HG03520 (cell line): Measurements from ENCODE around the gene PAFAH1B1.
"Not testable (repeated sequence)": the region's sequence is repeated elsewhere in the genome, so short reads cannot be mapped to it uniquely, and the experiment has no call there.

Source experiments
- ATAC-seq: cut with Tn5 transposase; IDR thresholded peaks from one replicate; pipeline ENCODE4 v1.9.1; 2021; ENCODE audit warnings: mild to moderate bottlenecking, moderate library complexity; ENCODE audit not compliant: unreplicated experiment

Gene PAFAH1B1

DNA sequence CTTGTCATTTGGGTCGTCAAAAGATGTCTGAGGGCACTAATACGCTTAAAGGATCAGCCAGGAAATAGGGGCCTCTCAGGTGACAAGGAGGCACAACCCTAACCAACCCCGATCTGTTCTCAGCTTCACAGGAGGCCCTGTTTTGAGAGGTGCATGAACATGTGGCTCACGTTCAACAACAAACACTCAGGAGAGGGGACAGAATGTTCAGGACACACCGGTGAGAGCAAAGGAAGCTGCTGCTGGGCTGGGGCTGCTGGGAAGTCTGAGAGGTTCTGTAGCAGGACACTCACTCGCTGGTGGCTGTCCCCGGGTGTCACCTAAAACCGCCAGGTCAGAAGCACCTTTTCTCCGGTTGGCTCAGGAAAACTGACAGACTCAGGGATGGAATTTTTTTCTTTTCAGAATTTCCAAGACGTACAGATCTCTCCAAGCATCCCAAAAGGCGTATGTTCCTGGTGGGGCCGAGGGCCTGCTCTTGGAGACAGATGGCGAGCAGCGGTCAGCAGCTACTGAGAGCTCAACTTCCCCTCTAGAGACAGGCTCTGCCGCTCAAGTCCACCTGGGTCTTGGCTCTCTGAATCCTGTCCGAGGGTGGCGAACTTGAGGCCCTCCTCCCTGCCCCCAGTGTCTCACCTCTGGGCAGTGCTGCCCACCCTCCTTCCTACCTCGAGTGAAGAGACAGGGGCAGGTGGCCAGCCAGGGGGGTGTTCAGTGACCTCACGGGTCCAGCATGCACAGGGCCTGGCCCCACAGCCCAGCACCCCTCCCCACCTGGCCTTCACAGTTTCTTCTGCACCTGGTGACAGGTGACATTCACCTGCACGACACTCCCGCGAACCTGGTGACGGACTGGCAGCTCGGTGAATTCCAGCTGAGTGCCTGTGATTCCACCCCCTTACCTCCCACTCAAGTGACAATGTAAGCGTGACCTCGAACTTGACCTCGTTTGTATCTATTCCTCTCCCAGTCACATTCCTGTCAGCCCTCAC, 95.2 kb downstream of the PAFAH1B1 start:
- no peak for ATAC-seq

DNA sequence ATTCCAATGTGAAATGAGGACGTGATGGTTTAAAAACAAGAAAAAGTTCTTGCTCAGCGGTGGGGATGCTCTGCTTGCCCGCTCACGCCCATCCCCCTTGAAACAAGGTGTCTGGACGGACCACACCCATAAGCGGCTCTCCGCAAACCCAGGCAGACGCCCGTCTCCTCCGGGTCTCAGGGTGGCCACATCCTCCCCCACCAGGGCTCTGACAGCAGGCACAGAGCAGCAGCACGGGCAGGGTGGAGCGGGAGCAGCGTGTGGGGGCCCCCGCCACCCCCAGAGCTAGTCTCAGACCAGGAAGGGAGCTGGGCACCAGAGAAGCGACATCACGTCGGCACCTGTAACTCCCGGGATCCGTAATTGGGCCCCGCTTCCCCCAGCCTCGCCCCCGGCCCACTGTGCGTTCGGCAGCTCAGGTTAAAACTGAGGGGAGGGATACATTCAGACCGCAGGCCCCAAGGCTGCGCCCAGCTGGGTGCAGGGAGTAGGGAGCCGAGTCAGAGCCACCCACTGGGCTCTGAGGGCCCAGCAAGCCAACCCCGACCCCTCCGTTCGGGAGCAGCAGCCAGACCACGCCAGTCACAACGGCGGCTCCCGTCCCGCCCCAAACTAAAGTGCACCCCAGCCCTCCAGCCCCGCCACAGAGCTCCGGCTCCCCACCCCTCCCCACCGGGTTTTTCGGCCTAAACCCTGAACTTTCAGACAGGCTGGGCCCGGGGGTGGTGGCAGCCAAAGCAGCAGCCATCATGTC, 96.1 kb downstream of the PAFAH1B1 start:
- no peak for ATAC-seq

DNA sequence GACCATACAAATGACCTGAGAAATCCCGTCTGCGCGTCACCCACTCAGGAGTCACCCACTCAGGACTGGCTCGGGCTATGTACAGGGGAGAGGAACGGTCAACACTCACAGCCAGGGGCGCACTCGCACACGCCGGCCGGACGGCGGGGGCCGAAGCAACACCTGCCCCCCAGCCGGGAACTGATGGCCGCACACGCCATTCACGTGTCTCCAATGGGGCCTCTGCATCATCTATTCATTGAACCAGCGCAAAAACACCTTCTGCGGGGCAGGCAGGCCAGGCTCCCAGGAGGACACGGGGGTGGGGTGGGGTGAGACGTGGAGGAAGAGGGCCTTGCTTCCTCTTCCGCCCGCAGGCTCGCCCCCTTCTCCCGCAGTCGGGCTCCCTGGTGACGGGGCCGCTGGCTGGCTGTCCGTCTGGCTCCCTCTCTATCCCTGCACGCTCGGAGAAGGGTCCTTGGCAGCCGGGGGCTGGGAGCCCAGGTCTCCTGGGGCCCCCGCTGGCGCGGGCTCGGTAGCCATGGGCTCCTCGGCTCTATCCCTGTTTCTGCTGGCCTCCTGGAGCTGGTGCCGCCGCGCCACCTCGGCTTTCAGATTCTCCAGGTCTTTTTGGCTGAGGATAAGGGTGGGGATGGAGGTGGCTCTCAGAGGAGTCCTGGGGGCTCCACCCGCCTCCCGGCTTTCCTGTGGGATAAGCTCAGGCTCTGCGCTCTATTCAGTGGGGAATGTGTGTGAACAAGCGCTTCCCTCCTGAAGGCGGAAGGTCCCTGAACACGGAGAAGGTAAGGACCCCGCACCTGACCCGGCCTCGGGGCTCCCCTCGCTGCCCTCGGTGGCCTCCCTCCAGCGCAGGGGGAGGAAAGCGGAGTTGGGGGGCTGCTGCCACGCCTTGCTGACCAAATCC, 97.0 kb downstream of the PAFAH1B1 start:
- no peak for ATAC-seq

GRCh38 chr17:2691069-2691871, 97.8 kb downstream of the PAFAH1B1 start:
- no peak for ATAC-seq

DNA sequence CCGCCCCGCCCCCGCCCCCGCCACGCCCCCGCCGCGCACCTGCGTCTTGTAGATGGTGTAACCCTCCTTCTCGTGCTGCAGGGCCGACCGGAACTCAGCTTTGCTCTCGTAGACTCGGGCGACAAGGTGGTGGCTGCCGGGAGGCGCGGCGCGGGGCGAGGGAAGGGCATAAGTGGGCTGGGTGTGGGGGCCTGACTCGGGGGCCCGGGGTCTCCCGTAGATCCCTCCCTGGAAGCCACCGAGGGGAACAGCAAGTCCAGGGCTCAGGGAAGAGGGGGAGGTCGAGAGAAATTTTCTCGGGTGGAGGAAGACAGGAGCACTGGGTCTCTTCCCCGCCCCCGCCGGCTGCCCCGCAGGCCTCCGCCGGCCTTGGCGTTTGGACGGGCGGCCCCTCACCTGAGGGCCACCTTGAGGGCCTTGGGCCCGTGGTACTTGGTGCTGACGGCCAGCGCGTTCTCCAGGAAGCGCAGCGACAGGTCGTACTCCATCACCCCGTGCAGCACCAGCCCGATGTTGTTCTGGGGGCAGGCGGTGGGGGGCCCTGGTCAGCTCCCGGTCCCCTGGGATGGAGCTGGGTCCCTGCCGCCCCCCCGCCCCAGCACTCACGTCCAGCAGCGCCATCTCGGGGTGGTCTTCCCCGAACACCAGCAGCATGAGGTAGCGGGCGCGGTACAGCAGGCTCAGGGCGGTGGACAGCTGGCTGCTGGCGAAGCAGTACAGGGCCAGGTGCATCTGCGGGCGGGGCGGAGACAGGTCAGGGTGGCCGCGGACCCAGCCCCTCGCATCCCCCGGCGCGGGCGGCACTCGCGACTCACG, 98.7 kb downstream of the PAFAH1B1 start:
- ATAC-seq: no peak

GRCh38 chr17:2692781-2693135, 99.3 kb downstream of the PAFAH1B1 start:
- ATAC-seq: no peak

DNA sequence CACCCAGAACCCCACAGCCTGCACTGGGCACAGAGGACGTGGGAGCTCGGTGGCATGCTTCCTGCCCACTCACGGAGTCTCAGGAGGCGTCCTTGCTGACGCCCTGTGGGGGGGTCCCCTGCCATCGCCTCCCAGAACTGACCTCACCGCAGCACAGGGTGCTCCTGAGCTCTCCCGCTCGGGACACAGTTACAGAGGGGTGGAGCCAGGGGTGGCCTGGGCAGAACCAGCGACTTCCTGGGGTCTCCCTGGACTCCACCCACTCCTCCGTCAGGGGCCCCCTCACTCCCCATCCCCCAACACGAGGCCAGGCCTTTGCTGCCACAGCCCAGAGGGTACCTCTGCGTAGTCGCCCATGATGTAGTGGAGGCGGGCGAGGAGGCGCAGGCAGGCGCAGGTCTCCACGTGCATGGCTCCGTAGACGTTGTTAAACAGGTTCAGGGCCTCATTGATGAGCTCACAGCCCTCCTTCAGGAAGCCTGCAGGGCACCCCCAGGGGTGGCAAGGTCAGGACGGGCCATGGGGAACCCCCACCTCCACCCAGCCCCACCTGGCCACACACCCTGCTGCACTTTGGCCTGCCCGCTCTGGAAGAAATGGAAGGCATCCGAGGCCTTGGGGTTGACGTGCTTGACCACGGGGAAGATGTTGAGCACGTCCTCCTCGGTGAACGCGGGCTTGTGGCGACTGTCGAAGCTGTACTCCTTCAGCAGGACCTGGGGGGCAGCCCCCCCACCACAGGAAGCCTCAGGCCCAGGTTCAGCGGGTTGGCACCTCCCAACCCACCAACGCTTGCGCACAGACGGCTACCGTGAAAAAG, 100.3 kb downstream of the PAFAH1B1 start:
- no peak for ATAC-seq

GRCh38 chr17:2694381-2695242, 101.2 kb downstream of the PAFAH1B1 start:
- ATAC-seq: no peak

- no peak for ATAC-seq
Measured at GRCh38 chr17:2695243-2695960, 101.9 kb downstream of the PAFAH1B1 start.

DNA sequence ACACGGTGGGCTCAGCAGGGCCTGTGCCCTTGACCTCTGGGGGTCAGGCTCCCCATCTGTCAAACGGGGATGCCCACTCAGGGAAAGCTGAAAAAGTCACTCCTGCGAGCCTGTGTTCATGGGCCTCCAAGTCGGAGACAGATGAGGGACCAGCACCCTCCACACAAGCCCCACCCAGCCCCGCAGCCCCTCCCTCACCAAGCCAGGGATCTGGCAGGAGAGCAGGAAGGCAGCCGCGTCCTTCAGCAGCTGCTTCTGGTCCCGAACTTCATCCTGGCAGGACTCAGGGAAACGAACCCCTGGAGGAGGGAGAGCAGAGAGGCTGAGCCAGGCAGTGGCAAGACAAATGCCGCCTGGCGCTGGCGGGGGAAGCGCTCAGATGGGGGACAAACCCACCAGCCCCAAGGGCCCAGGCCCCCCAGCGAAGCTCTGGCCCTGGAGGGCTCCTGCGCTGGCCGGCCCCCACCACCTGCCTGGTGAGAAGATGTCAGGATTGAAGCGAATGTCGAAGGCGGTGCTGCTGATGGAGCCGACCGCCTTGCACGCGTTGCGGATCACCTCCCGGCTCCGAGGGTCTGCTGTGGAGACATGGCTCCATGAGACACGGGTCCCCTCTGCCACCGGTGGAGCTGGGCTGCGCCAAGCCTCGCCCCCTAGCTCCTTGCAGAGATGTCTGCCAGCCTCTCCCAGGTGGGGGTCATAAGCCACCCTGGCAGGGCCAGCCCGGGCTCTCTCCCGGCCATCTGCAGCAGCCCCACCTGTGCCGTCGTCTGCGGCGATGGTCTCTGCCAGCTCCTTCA, 102.7 kb downstream of the PAFAH1B1 start:
- no peak for ATAC-seq

DNA sequence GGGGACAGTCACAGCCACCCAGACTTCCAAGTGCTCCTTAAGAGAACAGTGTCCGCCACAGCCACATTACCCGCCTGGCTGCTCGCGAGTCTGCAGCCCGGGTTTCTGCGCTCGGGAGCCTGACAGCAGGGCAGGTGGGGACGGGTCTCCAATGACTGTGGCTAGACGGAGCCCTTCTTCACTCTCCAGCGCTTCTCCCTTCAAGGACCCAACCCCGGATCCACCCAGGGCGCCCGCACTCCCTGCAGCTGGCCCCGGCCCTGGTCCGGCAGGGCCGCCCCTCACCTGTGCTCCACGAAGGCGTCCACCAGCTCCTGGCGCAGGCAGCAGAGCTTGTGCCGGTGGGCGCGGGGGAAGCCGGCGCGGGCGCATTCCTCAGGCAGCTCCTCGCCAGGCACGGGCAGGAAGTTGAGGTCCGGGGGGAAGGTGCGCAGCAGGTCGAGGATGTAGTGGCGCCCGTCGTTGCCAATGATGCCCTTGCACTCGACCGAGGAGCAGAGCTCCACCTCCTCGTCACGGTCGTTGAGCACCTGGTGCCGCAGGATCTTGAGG, 104.2 kb downstream of the PAFAH1B1 start:
- no peak for ATAC-seq

- not testable (repeated sequence) for ATAC-seq
Measured at GRCh38 chr17:2699216-2699805, 105.9 kb downstream of the PAFAH1B1 start.

GRCh38 chr17:2700030-2700490, 106.6 kb downstream of the PAFAH1B1 start:
- no peak for ATAC-seq

DNA sequence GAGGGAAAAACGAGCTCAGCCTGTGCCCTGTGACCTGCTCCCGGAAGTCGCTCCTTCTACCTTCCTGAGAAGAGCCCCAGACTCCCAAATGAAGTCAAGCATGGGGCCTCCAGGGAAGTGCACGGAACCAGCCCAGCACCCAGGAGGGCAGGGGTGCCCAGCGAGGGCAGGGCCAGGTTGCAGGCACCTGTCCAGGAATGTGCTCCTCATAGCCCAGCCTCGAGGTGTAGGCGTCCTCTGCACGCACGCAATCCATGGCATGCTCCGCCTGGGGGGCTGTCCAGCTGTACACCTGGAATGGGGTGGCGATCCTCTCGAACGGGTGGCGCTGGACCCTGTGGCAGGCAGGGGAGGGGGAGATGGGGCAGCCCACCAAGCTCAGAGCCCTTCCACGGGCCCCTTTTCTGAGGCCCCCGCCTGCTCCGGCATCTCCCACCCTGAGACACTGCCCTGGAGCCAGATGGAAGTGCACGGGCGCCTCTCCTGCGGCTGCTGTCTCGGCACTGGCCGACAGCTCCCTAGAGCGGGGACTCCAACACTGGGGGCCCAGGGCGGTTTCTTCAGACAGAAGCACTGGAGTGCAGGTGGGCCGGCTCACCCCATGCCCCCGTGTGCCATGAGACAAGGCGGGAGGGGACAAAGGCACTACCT, 107.2 kb downstream of the PAFAH1B1 start:
- ATAC-seq: no peak
